Liver (tissue), 3 donors: ENCODE results near the gene NFATC1.

ENCODE experiments used
- CTCF ChIP-seq: fragments of 150-350 bp; IDR thresholded peaks from 2 replicates; pipeline ENCODE4 v1.5.1; 2017; ENCODE audit warnings: improper control_type of control experiment, low read depth, low read length; ENCODE audit not compliant: missing input control
- EGR1 ChIP-seq, 2 donors: IDR thresholded peaks; 2 replicates each; pipeline ENCODE4 v1.6.1; 2016 to 2018; ENCODE audit warnings: antibody characterized with exemption in 2 of 2, low read depth in 2 of 2
- HNF4A ChIP-seq, 2 donors: conservative IDR thresholded peaks; 2 replicates each; pipeline ENCODE4 v1.6.1; 2016; ENCODE audit warnings: antibody characterized with exemption in 2 of 2, mild to moderate bottlenecking in 2 of 2
- HNF4G ChIP-seq: IDR thresholded peaks from 2 replicates; pipeline ENCODE4 v1.6.1; 2016; ENCODE audit warnings: antibody characterized with exemption
- JUND ChIP-seq, 2 donors: IDR thresholded peaks; 2 replicates each; pipeline ENCODE4 v1.6.1; 2016; ENCODE audit warnings: antibody characterized with exemption in 2 of 2
- MAX ChIP-seq: IDR thresholded peaks from 2 replicates; pipeline ENCODE4 v1.6.1; 2016; ENCODE audit warnings: antibody characterized with exemption
- RAD21 ChIP-seq, 2 donors: IDR thresholded peaks; 2 replicates each; pipeline ENCODE4 v1.6.1; 2016; ENCODE audit warnings: antibody characterized with exemption in 2 of 2, mild to moderate bottlenecking in 2 of 2
- REST ChIP-seq: IDR thresholded peaks from 2 replicates; pipeline ENCODE4 v1.6.1; 2016; ENCODE audit warnings: antibody characterized with exemption, mild to moderate bottlenecking
- RXRA ChIP-seq, 2 donors: IDR thresholded peaks; 2 replicates each; pipeline ENCODE4 v1.6.1; 2017 to 2018; ENCODE audit warnings: antibody characterized with exemption in 2 of 2, mild to moderate bottlenecking in 1 of 2
- SP1 ChIP-seq: IDR thresholded peaks from 2 replicates; pipeline ENCODE4 v1.6.1; 2018; ENCODE audit warnings: antibody characterized with exemption, mild to moderate bottlenecking
- TAF1 ChIP-seq: conservative IDR thresholded peaks from 2 replicates; pipeline ENCODE4 v1.6.1; 2016; ENCODE audit warnings: antibody characterized with exemption, mild to moderate bottlenecking
- YY1 ChIP-seq: IDR thresholded peaks from 2 replicates; pipeline ENCODE4 v1.6.1; 2016; ENCODE audit warnings: antibody characterized with exemption, mild to moderate bottlenecking
- TF ChIP-seq, protein P1 (sequence below): IDR thresholded peaks from 2 replicates; pipeline ENCODE4 v1.6.1; 2016; ENCODE audit warnings: antibody characterized with exemption
- TF ChIP-seq, protein P2 (sequence below): IDR thresholded peaks from 2 replicates; pipeline ENCODE4 v1.6.1; 2016; ENCODE audit warnings: antibody characterized with exemption
- donor health status: healthy.
- donor health status: healthy.

GRCh38 chr18:79457652-79458051, 61.9 kb downstream of the NFATC1 start:
- TF ChIP-seq CTCF (no peak), MAX (no peak), HNF4G (no peak), SP1 (no peak), REST (no peak), YY1 (no peak), RAD21 (IDR thresholded peaks at IDR 0.05) (no peak), RXRA (IDR thresholded peaks at IDR 0.05) (no peak), TAF1 (no peak), EGR1 (IDR thresholded peaks at IDR 0.05; ENCODE audit: low read depth in 2 of 2) (no peak), JUND (IDR thresholded peaks at IDR 0.05) (no peak), HNF4A (conservative IDR thresholded peaks at IDR 0.05) (no peak)
- TF ChIP-seq, protein P1, sequence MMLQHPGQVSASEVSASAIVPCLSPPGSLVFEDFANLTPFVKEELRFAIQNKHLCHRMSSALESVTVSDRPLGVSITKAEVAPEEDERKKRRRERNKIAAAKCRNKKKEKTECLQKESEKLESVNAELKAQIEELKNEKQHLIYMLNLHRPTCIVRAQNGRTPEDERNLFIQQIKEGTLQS: no peak
- TF ChIP-seq, protein P2, sequence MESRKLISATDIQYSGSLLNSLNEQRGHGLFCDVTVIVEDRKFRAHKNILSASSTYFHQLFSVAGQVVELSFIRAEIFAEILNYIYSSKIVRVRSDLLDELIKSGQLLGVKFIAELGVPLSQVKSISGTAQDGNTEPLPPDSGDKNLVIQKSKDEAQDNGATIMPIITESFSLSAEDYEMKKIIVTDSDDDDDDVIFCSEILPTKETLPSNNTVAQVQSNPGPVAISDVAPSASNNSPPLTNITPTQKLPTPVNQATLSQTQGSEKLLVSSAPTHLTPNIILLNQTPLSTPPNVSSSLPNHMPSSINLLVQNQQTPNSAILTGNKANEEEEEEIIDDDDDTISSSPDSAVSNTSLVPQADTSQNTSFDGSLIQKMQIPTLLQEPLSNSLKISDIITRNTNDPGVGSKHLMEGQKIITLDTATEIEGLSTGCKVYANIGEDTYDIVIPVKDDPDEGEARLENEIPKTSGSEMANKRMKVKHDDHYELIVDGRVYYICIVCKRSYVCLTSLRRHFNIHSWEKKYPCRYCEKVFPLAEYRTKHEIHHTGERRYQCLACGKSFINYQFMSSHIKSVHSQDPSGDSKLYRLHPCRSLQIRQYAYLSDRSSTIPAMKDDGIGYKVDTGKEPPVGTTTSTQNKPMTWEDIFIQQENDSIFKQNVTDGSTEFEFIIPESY: no peak
